T47D (cell line): ENCODE data around the gene EXOC7.

Experiments
- DNase-seq, 2 experiments: peaks; one replicate each; pipeline versions ENCODE4 v3.0.0 to v3.0.0-alpha.2; 2011 to 2012; ENCODE audit warnings: low read depth in 1 of 2, low spot score in 1 of 2
- JUND ChIP-seq: IDR thresholded peaks from 2 replicates; pipeline ENCODE4 v1.6.1; 2012; ENCODE audit warnings: low read depth
- in situ Hi-C: cut with HindIII; loops from 2 replicates; pipeline ENCODE4 v1.10.0; 2016; ENCODE audit warnings: low sequenced_read_pairs, low pct_unique_long_range_greater_than_20kb

Gene EXOC7

GRCh38 chr17:76142585-76143041 lies 39.0 kb upstream of the EXOC7 start:
- TF ChIP-seq JUND = no peak
- DNase-seq = no peak
- in situ Hi-C loops = no loop called here

- DNase-seq = no peak
- in situ Hi-C loops = no loop called here
- TF ChIP-seq JUND = no peak
Measured at GRCh38 chr17:76142039-76142584, 38.5 kb upstream of the EXOC7 start.

GRCh38 chr17:76141212-76142038 lies 37.8 kb upstream of the EXOC7 start, which contains the start of gene FOXJ1:
FOXJ1 (minus strand) TSS chr17:76141245; CDS start chr17:76140395, 850 bp downstream.
- in situ Hi-C loops = no loop called here
- peak; percentile 96 to 100 for DNase-seq
- TF ChIP-seq JUND = no peak

DNA sequence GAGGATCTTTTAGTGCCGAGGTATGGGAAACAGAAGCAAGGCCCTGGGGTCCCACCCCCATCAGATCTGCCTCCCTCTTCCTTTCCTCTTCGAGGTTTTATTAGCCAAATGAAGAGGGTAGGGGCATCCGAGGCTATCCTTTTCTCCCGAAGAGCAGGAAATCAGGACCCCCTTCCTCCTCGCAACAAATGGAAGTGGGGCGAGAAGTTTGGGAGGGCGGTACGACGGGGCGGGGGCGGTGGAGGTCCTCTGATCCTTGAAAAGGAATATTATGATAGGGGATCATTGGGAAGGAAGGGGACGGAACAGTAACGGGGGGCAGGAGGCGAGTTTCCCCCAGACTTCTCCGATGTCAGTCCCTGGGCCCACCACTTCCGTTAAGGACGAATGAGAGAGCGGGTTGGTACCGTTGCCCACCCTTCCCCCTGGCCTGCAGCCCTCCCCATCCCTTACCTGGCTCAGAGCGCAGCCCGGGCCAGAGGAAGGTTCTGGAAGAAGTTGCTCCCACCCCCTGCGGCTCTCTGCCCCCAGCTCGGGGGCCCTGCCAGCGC lies 37.1 kb upstream of the EXOC7 start:
- no peak for DNase-seq
- in situ Hi-C loops = no loop called here
- no peak for TF ChIP-seq JUND

DNA sequence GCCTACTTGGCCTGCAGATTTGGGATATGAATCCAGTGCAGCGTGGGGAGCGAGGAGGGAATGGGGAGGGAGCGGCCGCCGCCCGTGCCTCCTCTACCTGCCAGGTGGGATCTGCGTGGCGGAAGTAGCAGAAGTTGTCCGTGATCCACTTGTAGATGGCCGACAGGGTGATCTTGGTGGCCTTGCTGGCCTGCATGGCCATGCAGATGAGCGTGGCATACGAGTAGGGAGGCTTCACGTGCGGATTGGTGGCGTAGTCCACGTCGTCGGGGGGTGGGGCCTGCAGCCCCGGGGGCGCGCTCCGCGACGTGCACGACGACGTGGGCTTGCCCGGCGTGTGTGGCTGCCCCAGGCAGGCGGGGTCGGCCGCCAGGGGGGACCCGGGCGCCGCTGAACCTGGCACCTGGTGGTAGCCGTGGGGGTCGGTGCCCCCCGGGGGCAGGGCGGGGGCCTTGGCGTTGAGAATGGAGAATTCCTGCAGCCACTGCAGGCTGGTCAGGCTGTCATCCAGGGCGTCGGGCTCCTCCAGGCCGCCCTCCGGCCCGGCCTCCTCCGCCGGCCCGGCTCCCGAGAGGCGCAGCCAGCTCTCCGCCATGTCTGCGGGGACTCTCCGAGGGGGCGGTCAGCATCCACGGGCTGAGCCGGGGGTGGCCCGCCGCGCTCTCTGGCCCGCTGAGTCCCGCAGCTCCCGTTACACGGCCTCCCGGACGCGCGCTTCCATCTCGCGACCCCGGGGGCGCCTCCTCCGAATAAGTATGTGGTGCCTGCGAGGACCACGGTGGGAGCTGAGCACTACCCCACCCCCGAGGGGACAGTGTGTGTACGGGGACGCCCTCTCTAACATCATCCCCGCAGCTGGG lies 36.4 kb upstream of the EXOC7 start:
- no peak for TF ChIP-seq JUND
- no peak for DNase-seq
- in situ Hi-C loops = no loop called here

- TF ChIP-seq JUND = no peak
- in situ Hi-C loops = no loop called here
- no peak for DNase-seq
Measured at GRCh38 chr17:76138896-76139752, 35.5 kb upstream of the EXOC7 start.

GRCh38 chr17:76138234-76138895 lies 34.8 kb upstream of the EXOC7 start:
- in situ Hi-C loops = no loop called here
- no peak for TF ChIP-seq JUND
- no peak for DNase-seq

DNA sequence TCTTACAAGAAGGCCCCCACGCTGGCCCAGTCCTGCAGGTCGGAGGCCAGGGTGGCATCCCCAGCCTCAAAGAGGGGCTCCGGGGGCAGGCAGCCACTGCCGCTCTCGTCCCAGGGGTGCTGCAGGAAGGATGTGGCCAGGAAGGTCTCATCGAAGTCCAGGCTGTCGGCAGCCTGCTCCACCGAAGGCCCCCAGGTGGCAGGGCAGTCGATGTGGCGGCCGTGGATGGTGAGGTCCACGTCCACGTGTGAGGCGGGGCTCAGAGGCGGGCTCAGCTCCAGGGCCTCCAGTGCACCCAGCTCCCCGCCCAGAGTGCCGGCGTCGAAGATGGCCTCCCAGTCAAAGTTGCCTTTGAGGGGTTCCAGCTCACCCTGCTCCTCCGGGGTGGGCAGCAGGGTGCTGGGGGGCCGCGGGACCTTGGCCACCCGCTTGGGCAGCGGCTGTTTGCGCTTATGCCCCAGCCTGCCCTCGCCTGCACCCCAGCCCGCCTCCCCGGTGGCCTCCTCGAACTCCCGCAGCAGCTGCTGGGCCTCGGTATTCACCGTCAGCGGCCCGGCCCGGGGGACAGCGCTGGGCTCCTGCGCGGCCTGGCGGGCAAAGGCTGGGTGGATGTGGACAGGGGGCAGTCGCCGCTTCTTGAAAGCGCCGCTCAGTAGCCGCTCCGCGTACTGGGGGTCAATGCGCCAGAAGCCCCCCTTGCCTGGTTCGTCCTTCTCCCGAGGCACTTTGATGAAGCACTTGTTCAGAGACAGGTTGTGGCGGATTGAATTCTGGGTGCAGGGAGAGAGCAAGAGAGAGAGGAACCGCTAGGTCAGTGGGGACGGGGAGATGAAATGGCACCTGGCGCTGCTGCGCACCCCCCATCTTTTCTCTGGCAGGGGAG lies 34.0 kb upstream of the EXOC7 start:
- in situ Hi-C loops = no loop called here
- no peak for TF ChIP-seq JUND
- DNase-seq = no peak

- TF ChIP-seq JUND = no peak
- DNase-seq = no peak
- in situ Hi-C loops = no loop called here
Measured at GRCh38 chr17:76137001-76137350, 33.4 kb upstream of the EXOC7 start.

DNA sequence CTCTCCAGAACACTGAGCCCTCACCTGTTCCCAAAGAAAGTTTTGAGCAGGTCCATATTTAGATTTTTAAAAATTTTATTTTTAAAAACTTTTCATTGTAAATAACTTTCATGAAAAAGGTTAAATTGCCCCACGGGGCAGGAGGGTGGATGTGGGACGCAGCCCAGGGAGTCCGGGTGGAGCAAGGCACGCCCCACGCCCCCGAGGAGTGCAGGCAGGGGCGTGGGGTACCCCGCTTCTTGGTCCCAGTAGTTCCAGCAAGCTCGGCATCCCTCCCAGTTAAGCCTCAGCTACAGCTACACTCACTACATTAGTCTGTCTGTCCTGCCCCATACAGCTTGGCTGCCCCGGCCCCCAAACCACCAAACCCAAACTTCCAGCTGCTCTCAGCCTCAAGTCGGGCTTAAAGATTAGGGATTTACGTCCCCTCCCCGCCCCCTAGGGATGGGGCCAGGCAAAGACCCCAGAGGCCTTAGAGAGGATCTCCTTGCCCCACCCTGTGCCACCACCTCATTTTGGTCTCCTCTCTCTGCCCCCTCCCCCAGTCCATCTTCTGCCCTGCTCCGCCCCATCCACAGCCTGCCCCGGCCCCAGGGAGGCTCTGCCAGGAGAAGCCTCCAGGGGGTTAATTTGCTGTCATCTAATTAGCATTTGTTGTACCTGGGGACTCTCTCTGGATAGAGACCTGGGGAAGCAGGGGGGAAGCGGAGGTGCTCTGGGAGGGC lies 32.9 kb upstream of the EXOC7 start:
- in situ Hi-C loops = no loop called here
- DNase-seq = no peak
- TF ChIP-seq JUND = no peak
